ENCODE results near the gene TADA2B. TPM values are rescaled to one million over a fixed set of nuclear protein-coding genes. Genes with fewer than 3 reads are reported as not detected.

Gene TADA2B
- total and polyA plus RNA-seq, 9 of the 15 experiments (the other 6 are each of a cell fraction or from before 2014, with no cell fraction given) = 0.55 to 12.2 (median 7.5) TPM

GRCh38 chr4:7026107-7026506 lies 17.1 kb upstream of the TADA2B start (continued):
- no peak for TF ChIP-seq NR0B1 (IDR thresholded peaks at IDR 0.05; ENCODE audit: partially characterized antibody)
- no peak for TF ChIP-seq E2F4 (CRISPR knock-in tag; IDR thresholded peaks at IDR 0.05; ENCODE audit: low read depth)
- no peak for TF ChIP-seq NR1H2 (CRISPR knock-in tag; IDR thresholded peaks at IDR 0.05)
- no peak for TF ChIP-seq PHB (CRISPR knock-in tag; IDR thresholded peaks at IDR 0.05)
- TF ChIP-seq E4F1 (CRISPR knock-in tag; IDR thresholded peaks at IDR 0.05; ENCODE audit: borderline replicate concordance) = no peak
- TF ChIP-seq TSC22D4 (tag; IDR thresholded peaks at IDR 0.05) = no peak
- no peak for TF ChIP-seq CLOCK (CRISPR knock-in tag; IDR thresholded peaks at IDR 0.05; ENCODE audit: borderline replicate concordance)
- TF ChIP-seq IFI16 (CRISPR knock-in tag; IDR thresholded peaks at IDR 0.05) = no peak
- no peak for TF ChIP-seq OTX1 (CRISPR knock-in tag; IDR thresholded peaks at IDR 0.05)
- no peak for TF ChIP-seq THRB (CRISPR knock-in tag; conservative IDR thresholded peaks at IDR 0.05)
- no peak for TF ChIP-seq ZBTB9 (CRISPR knock-in tag; IDR thresholded peaks at IDR 0.05)
- TF ChIP-seq SAP30 (IDR thresholded peaks at IDR 0.05; ENCODE audit: borderline replicate concordance, insufficient read depth, low read depth, low read length, poor library complexity, severe bottlenecking) = no peak
- TF ChIP-seq ZNF165 (CRISPR knock-in tag; IDR thresholded peaks at IDR 0.05; ENCODE audit: borderline replicate concordance) = no peak
- no peak for TF ChIP-seq ZNF740 (CRISPR knock-in tag; IDR thresholded peaks at IDR 0.05)
- TF ChIP-seq ZNF740 (tag; IDR thresholded peaks at IDR 0.05) = no peak

Data from K562 (cell line).